Hematopoietic multipotent progenitor cell treated with erythropoietin and hydrocortisone succinate and interleukin-3 and kit ligand, for 15 days (in vitro differentiated cells): Measurements from ENCODE around the gene NUDT3.

Source experiments
- DNase-seq: peaks from one replicate; pipeline ENCODE4 v3.0.0-alpha.2; 2015; ENCODE audit warnings: low spot score

Gene NUDT3

DNA sequence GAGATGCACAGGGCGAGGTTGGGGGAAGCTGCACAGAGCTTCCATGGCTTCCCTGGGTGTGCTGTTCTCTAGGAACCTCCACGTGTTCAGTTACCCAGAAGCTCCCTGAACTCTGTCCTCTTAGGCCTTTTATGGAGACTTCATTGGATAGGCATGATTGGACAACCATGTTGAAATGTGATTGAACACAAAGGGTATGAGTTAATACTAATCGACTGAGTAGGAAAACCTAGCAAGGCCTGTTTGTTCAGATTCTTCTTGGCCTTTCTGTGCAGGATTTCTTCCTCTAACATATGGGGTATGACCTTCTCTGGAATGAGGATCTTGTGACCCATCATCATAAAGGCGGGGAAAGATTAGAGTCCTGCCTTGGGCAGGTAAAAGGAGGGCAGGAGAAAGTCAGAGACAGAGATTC is 73.0 kb downstream of the NUDT3 start:
- no peak for DNase-seq

DNA sequence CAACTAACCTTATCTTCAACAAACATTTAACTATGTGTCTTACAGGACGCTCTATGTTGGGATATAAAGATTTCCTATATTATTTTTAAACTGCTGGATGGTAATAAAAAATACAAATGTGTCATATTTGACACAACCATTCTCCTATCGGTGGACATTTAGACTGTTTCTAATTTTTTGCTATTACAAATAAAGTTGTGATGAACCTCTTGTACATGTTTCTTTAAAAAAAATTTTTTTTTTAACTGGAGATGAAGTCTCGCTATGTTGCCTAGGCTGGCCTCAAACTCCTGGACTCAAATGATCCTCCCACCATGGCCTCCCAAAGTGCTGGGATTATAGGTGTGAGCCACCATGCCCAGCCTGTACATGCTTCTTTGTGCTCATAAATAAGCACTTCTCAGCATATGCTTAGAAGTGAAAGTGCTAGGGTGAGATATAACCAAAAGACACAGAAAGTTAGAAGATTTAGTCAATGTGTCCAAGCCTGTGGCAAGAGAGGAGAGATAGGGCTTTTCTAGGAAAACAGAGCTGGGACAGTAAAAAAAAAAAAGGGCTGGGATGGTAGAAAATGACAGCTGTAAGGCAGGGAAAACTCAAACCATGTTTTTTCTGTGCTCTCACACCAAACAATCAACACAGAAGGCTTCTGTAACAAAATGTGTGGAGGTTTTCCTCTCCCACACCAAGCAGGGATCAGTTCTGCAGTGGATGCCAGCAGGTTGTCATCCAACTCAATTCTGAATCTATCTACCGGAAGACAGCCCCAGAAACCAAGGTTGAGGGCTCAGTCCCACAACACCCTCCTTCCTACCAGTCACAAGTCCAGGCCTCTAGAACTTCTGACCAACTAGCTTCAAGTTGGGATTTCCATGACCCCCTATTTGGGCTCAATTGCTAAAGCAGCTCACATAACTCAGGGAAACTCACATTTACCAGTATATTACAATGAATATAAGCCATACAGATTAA is 73.7 kb downstream of the NUDT3 start:
- DNase-seq, result no peak

DNA sequence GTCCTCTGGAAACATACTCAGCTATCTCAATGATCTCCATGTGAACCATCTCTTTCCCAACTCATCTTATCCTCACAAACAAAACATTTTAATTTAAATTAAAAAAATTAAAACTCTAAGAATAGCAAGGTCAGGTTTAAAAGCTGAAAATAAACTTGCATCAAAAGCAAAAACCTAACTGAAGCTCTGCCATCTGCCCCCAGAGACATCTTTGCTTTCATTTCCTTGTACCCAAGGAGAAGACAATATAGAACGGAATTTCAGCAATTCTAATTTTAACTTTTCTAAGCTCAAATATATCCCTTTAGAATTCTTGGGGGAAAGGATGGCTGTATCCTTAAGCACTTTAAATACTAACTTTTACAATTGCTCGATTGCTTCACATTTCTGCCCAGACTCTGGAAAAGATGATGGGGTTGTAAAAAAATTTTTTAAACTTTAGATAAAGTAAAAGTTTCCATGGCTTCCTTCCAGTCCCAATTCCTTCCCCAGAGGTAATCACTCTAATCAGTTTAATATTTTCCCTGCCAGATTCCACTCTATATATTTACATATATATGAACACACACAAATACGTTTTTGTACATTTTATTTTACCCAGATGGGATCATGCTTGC is 74.5 kb downstream of the NUDT3 start:
- DNase-seq, result no peak

DNA sequence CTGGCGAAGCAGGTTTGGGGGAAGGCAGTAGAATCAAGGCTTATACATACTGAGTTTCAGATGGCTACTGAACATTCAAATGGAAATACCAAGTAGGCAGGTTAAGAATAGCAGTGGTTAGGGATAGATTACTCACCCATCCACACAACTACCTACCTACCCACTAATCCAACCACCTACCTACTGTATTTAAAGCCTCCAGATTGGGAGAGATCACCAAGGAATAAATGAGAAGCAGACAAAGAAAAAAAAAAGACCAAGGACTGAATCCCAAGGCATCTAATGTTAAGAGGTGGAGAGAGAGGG is 75.3 kb downstream of the NUDT3 start:
- DNase-seq, result no peak

DNA sequence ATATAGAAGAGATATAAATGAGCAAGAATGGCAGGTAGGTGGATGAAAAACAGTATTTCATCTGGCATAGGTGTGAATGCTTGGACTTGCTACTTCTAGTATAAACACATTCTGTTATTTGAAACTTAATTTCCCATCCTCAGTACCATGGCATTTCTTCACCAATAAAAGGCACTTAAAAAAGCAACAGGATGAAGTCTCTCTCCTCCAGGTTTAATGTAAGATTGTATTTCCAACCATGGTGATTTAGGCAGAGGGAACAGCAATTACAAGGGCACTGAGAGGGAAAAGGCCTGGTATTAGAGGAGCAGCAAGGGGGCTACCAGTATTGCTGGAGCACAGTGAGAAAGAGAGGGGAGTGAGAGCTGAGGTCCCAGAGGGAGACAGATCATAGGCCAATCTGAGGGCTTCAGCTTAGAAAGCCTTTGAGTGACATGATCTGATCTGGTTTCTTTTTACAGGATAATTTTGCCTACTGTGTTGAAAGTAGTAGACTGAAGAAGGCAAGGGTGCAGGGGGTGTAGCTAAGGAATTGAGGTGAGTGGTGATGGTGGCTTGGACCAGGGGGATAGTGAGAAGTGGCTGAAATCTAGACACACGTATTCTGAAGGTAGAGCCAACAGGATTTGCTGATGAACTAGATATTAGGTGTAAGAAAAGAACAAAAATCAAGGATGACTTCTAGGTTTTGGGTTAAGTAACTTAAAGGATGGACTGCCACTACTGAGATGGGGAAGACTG is 75.9 kb downstream of the NUDT3 start:
- no peak for DNase-seq

DNA sequence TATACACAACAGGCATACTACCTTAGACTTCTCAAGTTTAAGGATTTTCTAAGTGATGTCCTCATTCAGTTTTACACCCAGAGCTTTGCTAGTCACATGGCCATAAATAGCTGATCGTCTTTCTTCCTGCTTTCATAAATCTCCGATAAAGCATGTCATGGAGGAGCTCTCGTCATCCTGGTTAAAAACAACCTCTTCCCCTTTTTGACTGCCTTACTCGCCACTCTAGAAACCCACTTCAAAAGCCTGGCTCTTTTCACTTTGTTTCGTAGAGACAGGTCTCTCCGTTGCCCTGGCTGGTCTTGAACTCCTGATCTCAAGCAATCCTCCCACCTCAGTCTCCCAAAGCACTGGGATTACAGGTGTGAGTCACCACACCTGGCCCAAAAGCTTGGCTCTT is 76.7 kb downstream of the NUDT3 start:
- DNase-seq, result no peak

DNA sequence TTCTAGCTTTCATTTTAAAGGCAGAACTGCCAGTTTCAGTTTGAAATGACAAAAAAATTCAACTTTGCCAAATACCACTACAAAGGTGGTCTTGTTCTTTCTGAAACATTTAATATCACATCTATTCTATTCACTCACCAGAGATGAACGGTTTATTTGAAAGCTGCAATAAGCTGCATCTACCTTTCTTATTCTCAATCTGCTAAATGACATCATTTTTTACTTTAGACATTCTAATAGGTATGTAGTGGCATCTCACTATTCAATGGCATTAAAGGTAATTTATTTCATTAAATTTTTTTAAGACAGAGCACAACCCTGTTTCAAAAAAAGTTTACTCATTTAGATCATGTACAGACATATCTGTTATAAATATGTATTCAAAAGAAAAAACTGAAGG is 77.2 kb downstream of the NUDT3 start:
- no peak for DNase-seq

DNA sequence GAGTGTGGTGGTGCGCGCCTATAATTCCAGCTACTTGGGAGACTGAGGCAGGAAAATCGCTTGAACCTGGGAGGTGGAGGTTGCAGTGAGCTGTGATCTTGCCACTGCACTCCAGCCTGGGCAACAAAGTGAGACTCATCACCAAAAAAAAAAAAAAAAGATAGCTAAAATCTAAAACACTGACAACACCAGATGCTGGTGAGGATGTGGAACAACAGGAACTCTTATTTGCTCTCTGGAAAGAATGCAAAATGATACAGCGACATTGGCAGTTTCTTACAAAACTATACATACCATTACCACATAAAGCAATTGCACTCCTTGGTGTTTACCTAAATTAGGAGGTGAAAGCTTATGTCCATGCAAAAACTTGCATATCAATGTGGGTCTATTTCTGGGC is 80.2 kb downstream of the NUDT3 start:
- no peak for DNase-seq

DNA sequence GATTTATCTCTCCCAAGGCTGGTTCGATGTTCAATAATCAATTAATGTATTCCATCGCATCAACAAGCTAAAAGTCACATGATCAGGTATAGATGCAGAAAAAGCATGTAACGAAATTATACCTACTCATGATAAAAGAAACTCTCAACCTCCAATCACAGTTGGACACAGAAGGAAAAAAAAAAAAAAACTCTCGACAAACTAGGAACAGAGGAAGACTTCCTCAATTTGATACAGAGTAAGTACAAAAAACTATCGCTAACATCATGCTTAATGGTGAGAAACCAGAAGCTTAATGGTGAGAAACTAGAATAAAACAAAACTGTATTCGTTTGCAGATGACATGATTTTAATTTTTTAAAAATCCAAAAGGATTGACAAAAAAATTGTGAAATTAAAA is 81.7 kb downstream of the NUDT3 start:
- no peak for DNase-seq

DNA sequence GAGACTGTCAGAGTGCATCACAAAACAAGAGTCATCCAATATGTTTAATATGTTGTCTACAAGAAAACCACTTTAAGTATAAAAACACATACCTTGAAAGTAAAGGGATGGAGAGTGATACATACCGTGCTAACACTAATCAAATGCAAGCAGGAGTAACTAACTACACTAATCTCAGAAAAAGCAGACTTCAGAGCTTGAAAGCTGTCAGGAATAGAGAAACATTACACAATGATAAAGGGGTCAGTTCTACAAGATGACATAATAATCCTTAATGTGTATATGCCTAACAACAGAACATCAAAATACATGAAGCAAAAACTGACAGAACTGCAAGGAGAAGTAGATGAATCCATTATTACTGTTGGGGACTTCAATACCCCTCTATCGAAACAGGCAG is 84.0 kb downstream of the NUDT3 start:
- no peak for DNase-seq

DNA sequence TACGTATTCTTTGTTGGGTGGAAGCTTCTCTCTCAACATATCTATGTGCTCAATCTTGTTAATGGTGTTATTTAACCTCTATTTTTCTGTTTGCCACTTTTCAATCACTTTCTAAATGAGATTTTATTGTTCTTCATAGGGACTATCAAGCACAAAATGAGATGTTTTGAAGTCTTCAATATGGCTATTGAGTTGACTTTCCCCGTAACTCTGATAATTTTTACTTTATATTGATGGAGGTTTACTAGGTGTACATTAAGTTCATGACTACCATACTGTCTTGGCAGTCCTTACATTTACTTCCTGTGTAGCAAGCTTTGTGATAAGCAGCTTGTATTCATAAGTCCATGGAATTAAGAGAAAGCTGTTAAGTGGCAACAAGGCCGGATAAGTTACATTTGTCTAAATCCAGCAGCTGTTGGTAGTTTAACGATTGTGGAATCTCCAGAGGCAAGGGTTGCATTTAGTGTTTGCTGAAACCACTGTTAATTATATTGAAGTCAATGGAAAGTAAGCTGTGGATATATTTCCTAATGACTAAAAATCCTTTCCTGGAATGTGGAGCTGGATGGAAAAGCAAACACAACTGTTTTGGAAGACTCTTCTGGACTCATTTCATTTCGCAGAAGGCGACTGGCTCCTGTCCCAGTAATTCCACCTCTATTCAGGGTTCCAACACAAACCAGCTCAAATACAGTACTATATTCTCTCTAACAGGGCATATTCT is 86.3 kb downstream of the NUDT3 start:
- DNase-seq, result no peak

DNA sequence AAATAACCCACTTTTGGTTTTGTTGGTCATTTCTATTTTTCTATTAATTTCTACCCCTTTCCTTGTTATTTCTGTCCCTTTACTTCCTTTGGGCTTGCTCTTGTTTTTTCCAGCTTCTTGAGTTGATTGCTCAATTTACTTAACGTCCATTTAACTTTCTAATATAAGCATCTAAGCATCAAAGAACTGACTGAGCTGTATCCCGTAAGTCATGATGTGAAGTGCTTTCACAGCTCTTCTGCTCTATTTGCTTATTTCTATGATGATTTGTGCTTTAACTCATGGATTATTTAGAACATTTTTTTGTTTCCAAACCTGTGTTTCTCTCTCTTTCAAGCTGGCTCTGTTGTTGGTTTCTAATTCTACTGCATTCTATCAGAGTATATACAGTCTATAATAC is 87.0 kb downstream of the NUDT3 start:
- DNase-seq, result no peak

DNA sequence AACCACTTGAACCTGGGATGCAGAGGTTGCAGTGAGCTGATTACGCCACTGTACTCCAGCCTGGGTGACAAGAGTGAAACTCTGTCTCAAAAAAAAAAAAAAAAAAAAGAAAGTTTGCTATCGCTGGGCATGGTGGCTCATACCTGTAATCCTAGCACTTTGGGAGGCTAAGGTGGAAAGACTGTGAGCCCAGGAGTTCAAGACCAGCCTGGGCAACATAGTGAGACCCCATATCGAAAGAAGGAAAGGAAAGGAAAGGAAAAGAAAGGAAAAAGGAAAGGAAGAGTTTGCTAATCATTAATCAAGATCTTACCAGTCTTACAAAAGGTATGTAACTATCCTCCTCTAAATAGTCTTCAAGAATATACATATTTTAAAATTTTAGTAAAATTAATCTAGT is 88.3 kb downstream of the NUDT3 start:
- DNase-seq, result no peak

DNA sequence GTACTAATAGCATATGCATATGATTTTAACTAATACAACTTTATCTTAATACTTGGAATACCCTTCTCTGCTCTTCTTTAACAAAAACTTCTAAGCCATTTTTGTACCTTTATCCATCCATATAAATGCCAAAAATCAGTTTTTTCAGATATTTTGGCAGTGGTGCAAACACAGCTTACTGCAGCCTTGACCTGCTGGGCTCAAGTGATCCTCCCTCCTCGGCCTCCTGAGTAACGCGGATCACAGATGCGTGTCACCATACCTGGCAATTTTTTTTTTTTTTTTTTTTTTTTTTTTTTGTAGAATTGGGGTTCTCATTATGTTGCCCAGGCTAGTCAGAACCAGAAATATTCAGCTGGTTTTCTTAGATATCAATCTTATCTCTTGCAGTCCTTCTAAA is 89.5 kb downstream of the NUDT3 start:
- no peak for DNase-seq

DNA sequence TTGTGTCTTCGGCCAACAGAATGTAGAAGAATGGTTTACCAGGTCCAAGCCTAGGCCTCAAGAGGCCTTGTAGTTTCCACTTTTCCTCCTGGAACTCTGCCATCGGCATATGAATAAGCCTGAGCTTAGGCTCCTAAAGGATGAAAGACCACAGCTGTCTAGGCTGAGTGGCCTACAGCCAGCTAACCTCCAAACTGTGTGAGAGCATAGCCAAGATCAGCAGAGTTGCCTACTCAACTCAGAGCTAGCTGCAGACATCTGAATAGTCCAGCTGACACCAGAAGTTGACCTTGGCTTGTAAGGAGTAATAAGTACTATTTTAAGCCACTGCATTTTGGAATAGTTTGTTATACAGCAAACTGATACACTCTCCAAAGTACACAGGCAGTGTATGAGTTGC is 91.1 kb downstream of the NUDT3 start:
- DNase-seq, result no peak

DNA sequence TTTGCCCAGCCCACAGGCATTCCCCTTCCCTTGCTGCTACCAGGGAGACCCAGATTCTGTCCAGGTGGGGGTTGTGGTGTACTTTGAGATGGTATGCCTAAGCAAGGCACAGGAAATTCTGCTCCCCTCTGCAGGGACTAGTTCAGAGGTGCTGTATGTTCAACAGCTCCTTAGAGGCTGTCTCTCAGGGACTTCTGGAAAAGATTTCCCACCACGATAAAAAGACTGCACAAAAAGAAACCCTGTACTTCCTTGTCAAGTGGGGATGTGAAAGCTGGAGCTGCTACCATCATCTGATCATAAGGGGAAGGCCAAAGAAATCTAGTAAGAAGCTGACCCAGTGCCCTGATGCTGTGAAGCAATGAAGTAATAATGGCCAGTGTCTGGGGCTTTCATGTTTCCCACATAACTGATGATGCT is 92.1 kb downstream of the NUDT3 start:
- DNase-seq, result no peak

DNA sequence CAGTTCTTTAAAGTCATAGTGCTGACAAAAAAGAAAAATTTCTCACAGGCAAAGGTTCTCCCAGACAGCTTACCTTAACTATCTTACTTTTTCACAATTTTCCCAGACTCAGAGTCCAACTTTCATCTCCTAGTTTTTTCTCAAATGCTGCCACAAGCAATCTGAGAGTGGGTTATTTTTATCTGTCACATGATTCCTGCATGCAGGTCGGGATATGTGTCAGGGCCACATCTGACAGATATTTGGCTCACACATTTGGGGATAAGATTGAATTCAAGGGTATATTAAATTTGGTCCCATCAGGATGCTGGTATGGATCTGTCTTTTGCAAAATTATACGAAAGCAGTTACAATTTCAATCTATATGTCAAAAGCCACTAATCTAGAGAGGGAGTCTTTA is 93.5 kb downstream of the NUDT3 start:
- no peak for DNase-seq

DNA sequence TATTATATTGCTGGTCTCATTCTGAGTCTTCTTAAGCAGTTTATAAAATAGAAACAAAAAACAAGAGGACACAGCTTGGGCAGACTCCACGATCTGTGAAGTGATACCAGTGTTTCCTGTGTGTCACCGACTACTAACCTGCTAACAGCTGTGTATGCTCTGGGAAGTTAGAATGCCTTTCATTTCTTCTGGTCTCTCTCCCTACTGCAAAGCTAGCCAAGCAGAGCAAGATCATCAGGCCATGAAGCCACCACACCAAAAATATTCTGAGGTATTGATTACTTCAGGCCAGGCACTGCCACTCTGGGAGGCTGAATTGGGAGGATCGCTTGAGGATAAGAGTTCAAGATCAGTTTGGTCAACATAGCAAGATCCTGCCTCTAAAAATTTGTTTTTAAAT is 96.7 kb downstream of the NUDT3 start:
- no peak for DNase-seq

DNA sequence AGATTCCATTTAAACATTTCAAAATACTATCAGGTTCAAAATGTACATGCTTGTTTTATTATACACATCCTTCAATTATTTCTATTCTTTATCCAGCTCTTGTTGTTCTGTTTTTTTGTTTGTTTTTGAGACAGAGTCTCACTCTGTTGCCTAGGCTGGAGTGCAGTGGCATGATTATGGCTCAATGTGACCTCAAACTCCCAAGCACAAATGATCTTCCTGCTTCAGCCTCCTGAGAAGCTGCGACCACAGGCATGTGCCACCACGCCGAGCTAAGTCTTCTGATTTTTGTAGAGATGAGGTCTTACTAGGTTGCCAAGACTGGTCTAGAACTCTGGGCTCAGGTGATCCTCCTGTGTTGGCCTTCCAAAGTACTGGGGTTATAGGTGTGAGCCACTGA is 99.5 kb downstream of the NUDT3 start:
- DNase-seq, result no peak

DNA sequence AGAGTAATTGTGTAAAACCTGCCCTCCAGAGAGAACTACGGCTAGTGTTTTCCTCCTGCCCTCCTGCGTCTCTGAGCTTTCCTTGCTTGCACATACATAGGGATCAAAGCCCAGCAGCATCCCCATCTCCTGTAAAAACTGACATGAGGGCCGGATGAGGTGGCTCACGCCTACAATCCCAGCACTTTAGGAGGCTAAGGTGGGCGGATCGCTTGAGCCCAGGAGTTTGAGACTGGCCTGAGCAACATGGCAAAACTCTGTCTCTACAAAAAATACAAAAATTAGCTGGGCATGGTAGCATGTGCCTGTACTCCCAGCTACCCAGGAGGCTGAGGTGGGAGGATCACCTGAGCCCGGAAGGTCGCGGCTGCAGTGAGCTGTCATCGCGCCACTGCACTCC is 103.3 kb downstream of the NUDT3 start:
- DNase-seq, result no peak

DNA sequence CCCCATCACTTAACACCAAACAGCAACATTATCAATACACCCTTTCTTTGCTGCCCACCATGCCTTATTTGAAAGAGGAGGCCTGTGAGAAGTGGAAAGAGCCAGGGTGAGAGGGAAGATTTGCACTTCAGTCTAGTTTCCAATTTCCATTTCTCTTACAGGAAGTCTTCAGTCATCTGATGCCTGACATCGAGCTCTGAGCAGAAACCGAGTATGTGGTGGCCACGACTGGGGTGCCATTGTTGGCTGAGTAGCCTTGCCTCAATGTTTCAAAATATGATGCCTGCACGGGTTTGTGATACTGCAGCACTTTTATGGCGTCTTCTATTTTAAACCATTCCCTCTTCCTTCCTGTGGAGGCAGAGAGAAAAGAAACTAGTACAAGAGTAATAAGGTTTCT is 103.9 kb downstream of the NUDT3 start:
- DNase-seq, result no peak

DNA sequence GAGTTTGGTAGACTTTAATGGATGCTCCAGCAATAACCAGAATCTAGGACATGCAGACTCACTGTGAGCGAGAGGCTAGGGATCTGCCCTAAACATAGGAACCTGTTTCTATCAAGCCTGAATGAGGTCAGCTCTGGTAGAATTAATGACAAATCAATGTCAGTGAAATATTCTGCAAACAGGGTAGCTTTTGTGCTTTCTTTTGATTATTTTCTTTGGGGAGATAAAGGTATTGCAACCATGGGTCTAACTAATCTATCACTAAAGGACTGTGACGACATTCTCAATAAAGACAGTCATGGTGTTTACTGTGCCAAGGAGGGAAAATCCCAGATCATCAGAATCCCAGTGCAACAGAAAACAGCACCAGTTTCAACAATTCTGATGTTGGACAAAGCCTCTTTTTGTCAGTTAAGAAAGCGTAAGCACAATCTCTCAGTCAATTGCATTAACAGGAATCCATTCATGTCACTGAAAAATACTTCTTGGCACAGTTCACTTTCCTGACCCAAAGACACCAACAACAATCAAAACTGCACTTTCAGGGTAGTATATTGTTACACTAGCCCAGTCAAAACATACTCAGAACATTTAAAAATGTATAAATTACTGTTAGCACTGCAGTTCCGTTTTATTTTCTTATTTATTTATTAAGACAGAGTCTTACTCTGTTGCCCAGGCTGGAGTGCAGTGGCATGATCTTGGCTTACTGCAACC is 106.9 kb downstream of the NUDT3 start:
- DNase-seq, result no peak
